HG02938 (cell line): ENCODE results near the gene PTGIS.
"Not testable (repeated sequence)": the region's sequence is repeated elsewhere in the genome, so short reads cannot be mapped to it uniquely, and the experiment has no call there.

Source experiments
- ATAC-seq: cut with Tn5 transposase; IDR thresholded peaks from one replicate; pipeline ENCODE4 v1.9.1; 2021; ENCODE audit warnings: mild to moderate bottlenecking, moderate library complexity; ENCODE audit not compliant: unreplicated experiment

PTGIS gene

GRCh38 chr20:49579874-49580812, 12.2 kb upstream of the PTGIS start:
- no peak for ATAC-seq

GRCh38 chr20:49579195-49579594, 11.3 kb upstream of the PTGIS start:
- no peak for ATAC-seq

- ATAC-seq = no peak
Observed at GRCh38 chr20:49578436-49578835, 10.5 kb upstream of the PTGIS start.

GRCh38 chr20:49575551-49576060, 7.7 kb upstream of the PTGIS start:
- no peak for ATAC-seq

GRCh38 chr20:49573900-49574416, 6.0 kb upstream of the PTGIS start:
- no peak for ATAC-seq

GRCh38 chr20:49572857-49573256, 4.9 kb upstream of the PTGIS start:
- ATAC-seq = no peak

GRCh38 chr20:49571553-49571835, 3.6 kb upstream of the PTGIS start:
- ATAC-seq = no peak

GRCh38 chr20:49570828-49571552, 3.1 kb upstream of the PTGIS start:
- no peak for ATAC-seq

- no peak for ATAC-seq
Observed at GRCh38 chr20:49570161-49570827, 2.4 kb upstream of the PTGIS start.

- no peak for ATAC-seq
Observed at GRCh38 chr20:49569411-49570115, 1.6 kb upstream of the PTGIS start.

- ATAC-seq = no peak
Observed at GRCh38 chr20:49568278-49569151, 578 bp upstream of the PTGIS start.

- no peak for ATAC-seq
Observed at GRCh38 chr20:49566401-49567364, 1.3 kb downstream of the PTGIS start.

GRCh38 chr20:49564991-49565390, 2.9 kb downstream of the PTGIS start:
- not testable (repeated sequence) for ATAC-seq

- ATAC-seq = no peak
Observed at GRCh38 chr20:49563015-49563980, 4.6 kb downstream of the PTGIS start.

- ATAC-seq = no peak
Observed at GRCh38 chr20:49562311-49563014, 5.5 kb downstream of the PTGIS start.

- ATAC-seq = no peak
Observed at GRCh38 chr20:49561806-49562205, 6.1 kb downstream of the PTGIS start.

GRCh38 chr20:49561256-49561655, 6.7 kb downstream of the PTGIS start:
- ATAC-seq = no peak
